CD4-positive, alpha-beta T cell treated with Interleukin-4 for 1 hour (primary cell): ENCODE data around the gene TAF6L.
"Not testable (repeated sequence)": the region's sequence is repeated elsewhere in the genome, so short reads cannot be mapped to it uniquely, and the experiment has no call there.

ENCODE experiments used
- DNase-seq, 2 donors: peaks; one replicate each; pipeline ENCODE4 v3.0.0-alpha.2; 2020 to 2022

Gene TAF6L

GRCh38 chr11:62771144-62772021 lies at the start of gene TAF6L:
Gene TAF6L, plus strand, starts transcription at chr11:62771396. Its CDS starts 4,388 bp downstream, at chr11:62775784.
- peak; percentile 91 to 93 for DNase-seq

GRCh38 chr11:62721994-62722393 lies 49.2 kb upstream of the TAF6L start:
- no peak for DNase-seq

- no peak for DNase-seq
These were observed 47.0 kb upstream of the TAF6L start for GRCh38 chr11:62724171-62724570.

GRCh38 chr11:62725646-62726045 lies 45.5 kb upstream of the TAF6L start:
- no peak for DNase-seq

GRCh38 chr11:62726156-62726914 lies 44.9 kb upstream of the TAF6L start:
- DNase-seq: no peak

GRCh38 chr11:62726915-62727164 lies 44.4 kb upstream of the TAF6L start:
- DNase-seq: no peak

GRCh38 chr11:62727165-62727871 lies 43.9 kb upstream of the TAF6L start, which contains the start of gene HNRNPUL2:
Gene HNRNPUL2, minus strand, starts transcription at chr11:62727457. Its CDS starts 301 bp downstream, at chr11:62727156.
- peak; percentile 99 for DNase-seq

- peak; percentile 93 to 97 for DNase-seq
These were observed 43.4 kb upstream of the TAF6L start for GRCh38 chr11:62727872-62728170.

GRCh38 chr11:62728171-62728988 lies 42.8 kb upstream of the TAF6L start, which contains the start of gene TTC9C:
Gene TTC9C, plus strand, starts transcription at chr11:62728486. Its CDS starts 363 bp downstream, at chr11:62728849.
- DNase-seq: peak; percentile 86 to 87

GRCh38 chr11:62730076-62730475 lies 41.1 kb upstream of the TAF6L start:
- not testable (repeated sequence) for DNase-seq

- no peak for DNase-seq
These were observed 38.4 kb upstream of the TAF6L start for GRCh38 chr11:62732830-62733229.

GRCh38 chr11:62737196-62737595 lies 34.0 kb upstream of the TAF6L start:
- no peak for DNase-seq

GRCh38 chr11:62747475-62748160 lies 23.6 kb upstream of the TAF6L start:
- DNase-seq: no peak

- not testable (repeated sequence) for DNase-seq
These were observed 21.3 kb upstream of the TAF6L start for GRCh38 chr11:62749931-62750330.

- DNase-seq: no peak
These were observed 18.9 kb upstream of the TAF6L start for GRCh38 chr11:62752177-62752785.

GRCh38 chr11:62752994-62753735 lies 18.0 kb upstream of the TAF6L start:
- DNase-seq: no peak

- peak; percentile 99 for DNase-seq
These were observed 17.2 kb upstream of the TAF6L start, which contains the start of gene ZBTB3 for GRCh38 chr11:62753736-62754603. Gene ZBTB3, minus strand, starts transcription at chr11:62754160. Its CDS starts 496 bp downstream, at chr11:62753664.

GRCh38 chr11:62755086-62755615 lies 16.0 kb upstream of the TAF6L start:
- no peak for DNase-seq
